Left lobe of liver (tissue), 2 donors: ENCODE measurements around the gene NRN1. TPM values are rescaled to one million over a fixed set of nuclear protein-coding genes. Genes with fewer than 3 reads are reported as not detected.
A peak's percentile ranks its signal among the peaks of the same experiment; 100 is the strongest.
"Not testable (repeated sequence)": the region's sequence is repeated elsewhere in the genome, so short reads cannot be mapped to it uniquely, and the experiment has no call there.

Experiments used
- ATAC-seq: fragments of 200-7000 bp; cut with Tn5 transposase; one replicate; pipeline ENCODE4 v1.9.1; 2020; ENCODE audit warnings: mild to moderate bottlenecking, moderate library complexity
- DNase-seq: peaks from one replicate; pipeline ENCODE4 v3.0.0-alpha.2; 2020; ENCODE audit warnings: low spot score
- total RNA-seq: library from RNA; stranded (reverse); gene quantifications from one replicate; pipeline ENCODE4 v1.2.1, GENCODE V29; 2021
- donor health status: DM: no; HTN: no; CAD: no; lungs with moderate emphysema.
- donor health status: DM: no; HTN: yes; CAD: no.

The NRN1 gene, protein sequence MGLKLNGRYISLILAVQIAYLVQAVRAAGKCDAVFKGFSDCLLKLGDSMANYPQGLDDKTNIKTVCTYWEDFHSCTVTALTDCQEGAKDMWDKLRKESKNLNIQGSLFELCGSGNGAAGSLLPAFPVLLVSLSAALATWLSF
- 1.8 TPM for total RNA-seq

DNA sequence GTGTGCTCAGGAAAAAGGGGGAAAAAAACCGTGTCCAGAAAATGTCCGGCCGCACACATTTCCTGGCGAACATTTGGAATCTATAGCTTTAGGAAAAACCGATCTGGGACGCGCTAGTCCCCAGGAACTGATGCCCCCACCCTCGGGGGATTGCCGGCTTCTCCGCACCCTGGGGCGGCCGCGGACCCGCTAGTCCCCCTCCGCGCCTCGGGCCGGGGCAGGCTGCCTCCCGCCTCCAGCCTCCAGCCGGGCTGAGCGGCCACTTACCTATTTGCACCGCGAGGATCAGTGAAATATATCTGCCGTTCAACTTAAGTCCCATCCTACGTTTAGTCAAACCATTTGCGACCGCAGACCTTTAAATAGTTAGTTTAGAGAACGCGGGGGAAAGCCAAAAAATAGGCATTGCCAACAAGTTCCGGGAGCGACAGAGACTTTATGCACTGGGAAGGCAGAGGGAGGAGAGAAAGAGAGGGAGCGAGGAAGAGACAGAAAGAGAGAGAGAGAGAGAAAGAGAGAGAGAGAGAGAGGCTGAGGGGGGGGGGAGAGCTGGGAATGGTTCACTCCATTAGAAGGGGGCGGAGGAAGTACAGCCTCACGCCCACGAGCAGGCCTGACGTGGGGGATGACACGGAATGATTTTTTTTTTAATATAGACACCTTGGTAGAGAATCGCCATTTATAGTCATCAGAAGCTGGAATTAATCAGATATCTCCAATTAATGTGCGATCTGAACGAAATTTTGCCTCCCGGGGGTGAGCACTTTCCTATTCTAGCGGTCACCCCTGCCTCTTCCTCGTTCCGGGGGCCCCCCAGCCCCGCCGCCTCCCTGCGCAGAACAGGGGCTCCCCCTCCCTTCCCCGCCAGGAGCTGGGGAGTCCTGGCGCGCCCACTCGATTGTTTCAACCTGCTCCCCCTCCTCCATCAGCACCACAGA is at the start of gene NRN1:
TSS of gene NRN1 (minus strand) at position 498 of the 938 bp plus-strand sequence. CDS start at position 322, 176 bp downstream.
- ATAC-seq (no peak), DNase-seq (no peak)

DNA sequence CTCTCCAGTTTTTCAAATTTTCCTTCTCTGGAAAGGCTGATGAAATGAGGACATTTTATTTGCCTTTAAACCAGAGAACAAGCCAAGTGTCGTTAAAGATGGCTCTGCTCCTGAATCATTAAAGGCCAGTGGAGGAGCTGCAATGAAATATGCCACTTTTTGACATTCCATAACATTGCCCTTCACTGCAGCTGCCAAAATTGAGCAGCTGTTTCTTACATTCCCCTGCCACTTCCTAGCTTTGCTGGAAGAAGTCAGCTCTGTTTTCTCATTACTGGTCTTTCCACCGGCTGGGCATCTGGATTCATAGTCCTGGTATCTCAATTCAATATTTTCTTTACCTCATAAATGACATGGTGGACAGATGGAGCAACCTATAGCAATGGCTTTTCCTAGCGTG is 45.5 kb upstream of the NRN1 start:
- DNase-seq (no peak), ATAC-seq (no peak)

DNA sequence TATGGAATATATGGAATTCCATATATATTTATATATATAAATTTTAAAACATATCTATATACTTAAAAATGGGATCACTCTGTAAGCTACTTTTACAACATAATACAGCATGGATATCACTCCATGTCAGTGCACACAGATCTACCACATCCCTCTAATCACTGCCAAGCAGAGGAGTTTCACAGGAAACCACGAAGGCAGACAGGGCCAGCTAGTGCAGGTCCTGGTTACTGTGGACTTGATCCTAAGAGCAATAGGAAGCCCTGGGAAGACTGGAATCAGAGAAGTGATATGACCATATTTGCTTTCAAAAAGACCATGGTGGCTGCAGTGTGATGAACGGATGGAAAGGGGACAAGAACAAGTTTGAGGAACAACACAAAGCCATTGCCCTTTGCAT is 40.0 kb upstream of the NRN1 start:
- ATAC-seq (no peak), DNase-seq (no peak)

DNA sequence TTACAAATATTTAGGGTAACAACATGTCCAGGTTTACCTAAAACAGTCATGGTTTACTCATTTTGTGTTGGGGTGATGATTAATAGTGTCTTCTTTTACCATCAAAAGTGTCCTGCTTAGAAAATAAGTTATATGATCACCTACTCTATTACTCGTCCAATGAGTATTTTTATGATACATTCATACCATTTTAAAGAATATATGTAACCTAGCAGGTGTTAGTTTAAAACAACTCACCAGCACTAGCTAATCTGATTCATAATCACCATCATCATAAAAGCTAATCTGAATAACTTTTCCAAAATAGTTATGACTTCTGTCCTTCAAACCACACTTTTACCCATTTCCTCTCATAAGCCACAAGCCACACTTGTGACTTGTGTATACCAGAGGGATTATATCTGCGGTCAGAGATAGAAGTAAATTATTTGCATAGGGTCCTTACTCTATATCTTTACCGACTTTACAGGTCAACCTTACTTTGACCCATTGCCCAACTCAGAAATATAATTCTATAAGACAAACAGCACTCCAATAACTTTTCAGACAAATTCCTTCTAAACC is 33.3 kb upstream of the NRN1 start:
- DNase-seq (no peak), ATAC-seq (no peak)

DNA sequence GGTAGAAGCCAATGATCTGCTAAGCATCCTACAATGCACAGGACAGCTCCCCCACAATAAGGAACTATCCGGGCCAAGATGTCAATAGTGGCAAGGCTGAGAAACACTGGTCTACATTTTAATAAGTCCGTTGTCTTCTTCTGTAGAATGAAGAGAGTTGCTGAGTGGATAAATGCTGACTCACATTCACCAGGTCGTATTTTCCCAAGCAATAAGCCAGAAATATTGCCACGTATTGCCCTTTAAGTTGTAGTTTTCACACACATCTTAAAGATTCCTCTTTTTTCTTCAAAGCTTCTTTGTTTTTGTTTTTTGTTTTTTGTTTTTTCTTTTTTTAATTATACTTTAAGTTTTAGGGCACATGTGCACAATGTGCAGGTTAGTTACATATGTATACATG is 30.5 kb upstream of the NRN1 start:
- ATAC-seq (no peak), DNase-seq (no peak)

DNA sequence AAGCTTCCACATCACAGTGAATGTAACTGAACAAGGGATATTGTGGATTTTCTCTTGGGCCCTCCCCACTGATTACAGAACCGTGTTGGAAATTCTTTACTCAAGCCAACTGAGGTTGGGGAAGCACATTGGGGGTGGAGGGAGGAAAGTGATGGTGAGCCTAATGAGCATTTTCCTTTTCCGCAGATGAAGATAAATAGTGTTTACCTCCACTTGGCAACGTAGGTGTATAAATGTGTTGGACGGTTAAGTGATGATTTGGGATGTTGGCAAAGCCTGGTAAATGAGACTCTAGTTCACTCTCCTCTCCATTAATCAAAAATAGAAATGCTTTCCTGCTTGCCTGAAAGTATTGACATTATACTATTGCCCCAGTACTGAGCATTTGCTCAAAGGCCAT is 27.1 kb upstream of the NRN1 start:
- ATAC-seq (no peak), DNase-seq (no peak)

DNA sequence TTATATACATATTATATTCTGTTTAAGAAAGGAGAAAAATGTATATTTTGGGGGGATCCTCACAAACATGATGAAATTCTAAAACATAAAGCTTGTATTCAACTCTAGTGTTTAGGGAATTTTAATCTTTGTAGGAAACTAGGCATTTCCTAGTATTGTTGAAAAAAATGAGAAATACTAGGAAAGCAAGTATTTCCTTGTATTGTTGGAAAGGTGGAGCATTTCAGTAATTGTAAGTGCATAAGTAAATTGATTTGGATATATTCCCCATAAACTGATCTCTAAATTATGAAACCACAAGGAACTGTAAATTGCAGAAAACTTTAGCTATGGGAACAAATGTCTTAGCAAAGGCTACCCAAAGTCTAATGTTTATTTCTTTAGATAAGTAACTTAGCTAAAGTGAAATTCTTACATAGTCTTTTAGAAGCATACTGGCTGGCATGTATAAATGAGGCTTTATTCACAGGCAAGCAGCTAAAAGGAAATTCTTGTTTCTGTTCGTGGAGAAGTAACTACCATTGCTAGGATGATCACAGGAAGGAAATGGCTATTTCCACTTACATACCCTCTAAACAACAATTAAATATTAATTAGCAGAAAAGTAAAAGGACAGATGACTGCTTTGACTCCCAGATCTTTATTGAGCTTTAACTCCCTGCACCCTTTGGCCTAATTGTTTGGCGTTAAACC is 19.9 kb upstream of the NRN1 start:
- ATAC-seq (no peak), DNase-seq (no peak)

DNA sequence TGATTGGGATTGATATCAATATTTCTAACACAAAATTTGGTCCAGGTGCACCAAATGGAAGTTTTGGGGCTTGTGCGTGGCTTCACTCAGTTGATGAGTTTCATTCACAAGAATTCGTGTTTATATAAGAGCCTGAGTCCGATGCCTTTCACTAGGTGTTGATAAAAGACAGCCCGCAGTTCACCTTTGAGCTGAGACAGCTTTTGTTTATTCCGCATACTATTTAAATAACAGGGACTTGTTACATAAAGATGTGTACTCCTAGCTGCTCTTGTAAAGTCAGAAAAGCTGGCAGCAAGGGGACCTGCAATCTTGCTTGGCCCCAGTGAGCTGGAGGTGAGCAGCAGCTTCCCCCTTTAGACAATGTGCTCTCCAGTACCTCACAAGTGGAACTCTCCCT is 19.0 kb upstream of the NRN1 start:
- DNase-seq (no peak), ATAC-seq (no peak)

DNA sequence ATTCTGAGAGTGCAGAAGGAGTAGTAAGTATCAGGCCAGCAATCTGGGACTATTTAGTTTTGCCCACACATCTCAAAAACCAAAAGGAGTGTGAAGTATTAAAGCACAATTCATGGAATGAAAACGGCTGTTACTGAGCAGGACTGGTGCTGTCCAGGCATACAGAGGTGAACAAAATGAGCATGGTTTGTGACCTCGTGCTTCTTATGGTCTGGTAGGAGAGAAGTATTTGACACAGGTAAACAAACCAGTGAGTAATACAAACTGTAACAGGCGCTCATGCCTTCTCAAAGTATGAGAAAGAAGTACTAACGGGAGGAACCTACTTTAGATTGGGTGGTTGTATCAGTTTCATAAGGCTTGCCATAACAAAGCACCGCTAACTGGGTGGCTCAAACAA is 17.5 kb upstream of the NRN1 start:
- ATAC-seq (no peak), DNase-seq (no peak)

DNA sequence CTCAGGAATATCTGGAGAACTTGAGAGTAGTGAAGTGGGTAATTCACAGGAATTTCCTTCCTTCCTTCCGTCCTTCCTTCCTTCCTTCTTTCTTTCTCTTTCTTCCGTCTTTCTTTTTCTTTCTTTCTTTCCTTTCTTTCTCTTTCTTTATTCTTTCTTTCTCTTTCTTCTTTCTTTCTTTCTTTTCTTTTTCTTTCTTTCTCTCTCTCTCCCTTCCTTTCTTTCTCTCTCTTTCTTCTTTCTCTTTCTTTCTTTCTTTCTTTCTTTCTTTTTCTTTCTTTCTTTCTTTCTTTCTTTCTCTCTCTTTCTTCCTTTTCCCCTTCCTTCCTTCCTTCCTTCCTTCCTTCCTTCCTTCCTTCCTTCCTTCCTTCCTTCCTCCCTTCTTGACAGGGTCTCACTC is 16.1 kb upstream of the NRN1 start:
- ATAC-seq, DNase-seq: not testable (repeated sequence)

DNA sequence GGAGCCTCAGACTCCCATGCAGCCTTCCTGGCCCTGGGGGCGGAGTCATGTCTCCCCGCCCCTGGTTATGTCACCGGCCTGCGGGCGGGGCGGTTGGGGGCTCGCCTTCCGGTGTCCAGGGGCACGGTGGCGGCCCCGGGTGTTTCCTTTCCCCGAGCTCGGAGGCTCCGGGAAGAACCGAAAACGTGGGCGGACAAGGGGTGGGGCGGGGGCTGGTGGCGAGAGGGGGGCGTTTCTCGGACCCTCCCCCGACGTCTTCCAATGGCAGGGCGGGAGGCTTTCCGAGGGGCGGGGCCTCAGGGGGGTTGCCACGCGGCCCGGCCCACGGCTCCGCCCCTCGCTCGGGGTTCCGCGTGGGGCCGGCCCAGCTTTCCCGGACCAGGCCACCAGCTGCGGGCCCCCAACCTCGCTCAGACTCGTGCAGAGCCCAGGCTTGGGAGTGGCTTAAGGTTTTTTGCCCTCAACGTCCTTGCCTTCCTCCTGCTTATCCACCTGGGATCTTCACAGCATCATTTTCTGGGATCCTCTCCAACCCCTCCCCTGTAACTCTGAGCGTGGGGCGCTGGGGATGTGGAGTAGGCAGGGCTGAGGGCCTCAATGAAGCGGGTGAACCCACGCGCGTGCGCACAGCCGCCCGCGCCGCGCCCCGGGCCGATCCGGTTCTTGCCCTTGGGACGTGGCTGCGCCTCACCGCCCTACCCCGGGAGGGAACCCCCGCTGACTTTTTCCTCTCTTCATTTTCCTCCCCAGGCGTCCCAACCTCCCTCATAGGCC is 2.1 kb upstream of the NRN1 start:
- ATAC-seq (peak; percentile 78), DNase-seq (no peak)

DNA sequence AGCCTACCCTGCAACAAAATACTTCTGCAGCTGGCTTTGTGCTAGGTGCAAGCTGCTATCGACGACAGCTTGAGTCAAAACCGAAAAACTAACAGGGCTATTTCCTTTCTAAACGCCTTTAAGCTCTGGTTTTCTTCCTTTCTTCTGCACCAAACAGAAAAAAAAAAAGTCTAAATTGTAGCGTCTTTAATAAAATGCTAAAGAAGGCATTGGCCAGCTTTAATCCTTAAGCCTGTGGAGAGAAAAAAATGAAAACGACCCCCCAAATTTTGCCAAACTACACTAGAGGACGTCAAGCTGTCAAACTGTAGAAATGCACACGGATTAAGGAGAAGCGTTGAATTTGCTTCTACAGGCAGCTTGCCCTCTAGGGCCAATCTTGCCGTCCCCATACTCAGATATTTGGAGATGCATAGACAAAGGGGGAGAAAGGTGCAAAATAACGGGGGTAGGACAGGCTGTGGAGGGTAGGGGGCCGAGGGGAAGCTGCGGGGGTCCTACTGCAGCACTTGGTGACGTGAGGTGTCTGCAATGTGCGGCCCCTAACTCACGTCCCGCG is 1.4 kb upstream of the NRN1 start:
- DNase-seq (no peak), ATAC-seq (no peak)

DNA sequence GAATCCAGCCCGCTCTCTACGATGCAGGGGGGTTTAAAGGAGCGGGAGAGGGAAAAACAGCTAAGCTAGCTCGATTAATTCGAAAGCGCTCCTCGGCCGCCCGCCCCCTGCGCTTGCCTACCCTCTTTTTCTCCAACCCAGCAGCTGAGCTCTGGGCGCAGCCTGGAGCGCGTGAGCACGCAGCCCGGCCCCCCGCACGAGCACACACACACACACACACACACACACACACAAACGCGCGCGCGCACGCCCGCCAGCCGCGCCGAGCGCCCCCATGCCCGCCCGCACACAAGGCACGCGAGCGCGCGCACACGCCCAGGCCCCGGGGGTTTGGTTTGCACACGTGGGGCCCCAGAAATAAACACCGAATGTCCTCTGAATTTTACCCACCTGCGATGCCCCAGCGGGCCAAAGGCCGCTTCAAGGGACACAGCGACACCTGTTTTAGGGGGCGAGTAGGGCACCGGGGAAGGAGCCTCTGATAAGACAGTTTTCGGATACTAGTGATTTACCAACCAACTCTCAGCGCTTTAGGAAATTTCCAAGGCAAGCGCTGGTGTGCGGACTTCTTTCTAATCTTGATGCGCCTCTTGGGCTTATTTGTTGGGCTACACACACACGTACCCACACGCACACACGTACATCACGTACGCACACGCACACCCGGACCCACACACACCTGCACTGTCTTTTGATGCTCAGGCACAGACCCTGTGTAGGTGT is 802 bp upstream of the NRN1 start:
- DNase-seq (no peak), ATAC-seq (peak; percentile 26)

DNA sequence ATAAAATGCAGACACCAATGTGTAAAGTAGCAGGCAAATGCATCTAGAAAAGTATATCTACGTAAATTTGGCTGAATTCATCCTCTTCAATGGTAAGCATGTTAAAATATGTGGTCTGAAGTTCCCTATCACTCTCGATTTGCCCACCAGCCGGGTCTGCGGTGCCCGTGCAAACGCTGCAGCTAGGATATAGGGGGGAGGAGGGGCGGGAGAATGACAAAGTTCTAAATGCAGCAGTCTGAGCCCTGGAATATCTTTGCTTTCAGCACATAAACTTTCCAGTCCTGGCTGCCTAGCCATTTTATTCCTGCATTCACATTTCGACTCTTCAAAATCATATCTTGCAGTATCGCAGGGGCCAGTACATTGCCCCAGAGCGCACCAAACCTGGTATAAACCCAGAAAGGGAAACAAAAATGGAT is 708 bp downstream of the NRN1 start:
- no peak for DNase-seq
- no peak for ATAC-seq

DNA sequence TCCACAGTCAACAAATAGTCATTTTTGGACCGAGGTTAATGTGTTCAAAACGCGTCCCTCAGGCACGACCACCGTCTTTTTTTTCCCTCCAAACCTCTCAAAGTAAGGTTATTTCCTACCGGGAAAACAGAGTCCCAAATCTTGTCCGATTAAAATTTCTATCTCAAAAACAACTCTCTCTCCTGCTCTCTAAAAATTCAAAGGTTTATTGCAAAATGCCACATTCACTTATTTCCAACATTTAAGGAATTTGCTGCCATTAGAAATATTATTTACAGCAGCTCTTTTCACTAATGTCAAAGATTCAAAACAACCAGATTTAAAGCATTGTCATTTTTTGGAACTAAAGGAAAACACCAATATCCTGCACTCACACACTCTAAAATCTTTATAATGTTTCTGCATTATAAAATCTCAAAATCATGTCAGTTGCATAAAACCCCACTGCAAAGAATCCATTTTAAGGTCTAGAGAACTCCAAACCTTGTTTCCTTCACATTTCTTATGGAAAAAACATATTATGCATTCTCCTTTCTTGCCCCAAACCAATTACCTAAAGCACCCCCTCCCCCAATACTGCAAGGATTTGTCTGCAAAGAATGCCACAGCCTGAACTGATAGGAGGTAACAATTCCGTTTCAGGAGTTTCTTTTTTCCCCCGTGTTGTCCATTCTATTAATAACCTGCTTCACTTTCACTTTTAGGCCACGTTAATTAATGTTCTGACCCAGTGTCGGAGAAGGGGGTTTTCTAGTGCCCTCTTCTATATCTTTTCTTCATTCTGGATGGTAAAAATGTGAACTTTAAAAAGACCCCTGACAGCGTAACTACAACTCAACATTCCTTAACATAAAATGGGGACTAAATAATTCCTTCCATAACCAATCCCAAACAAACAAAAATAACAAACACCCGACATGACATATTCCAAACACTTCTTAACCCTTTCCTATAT is 1.4 kb downstream of the NRN1 start:
- ATAC-seq (no peak), DNase-seq (no peak)

DNA sequence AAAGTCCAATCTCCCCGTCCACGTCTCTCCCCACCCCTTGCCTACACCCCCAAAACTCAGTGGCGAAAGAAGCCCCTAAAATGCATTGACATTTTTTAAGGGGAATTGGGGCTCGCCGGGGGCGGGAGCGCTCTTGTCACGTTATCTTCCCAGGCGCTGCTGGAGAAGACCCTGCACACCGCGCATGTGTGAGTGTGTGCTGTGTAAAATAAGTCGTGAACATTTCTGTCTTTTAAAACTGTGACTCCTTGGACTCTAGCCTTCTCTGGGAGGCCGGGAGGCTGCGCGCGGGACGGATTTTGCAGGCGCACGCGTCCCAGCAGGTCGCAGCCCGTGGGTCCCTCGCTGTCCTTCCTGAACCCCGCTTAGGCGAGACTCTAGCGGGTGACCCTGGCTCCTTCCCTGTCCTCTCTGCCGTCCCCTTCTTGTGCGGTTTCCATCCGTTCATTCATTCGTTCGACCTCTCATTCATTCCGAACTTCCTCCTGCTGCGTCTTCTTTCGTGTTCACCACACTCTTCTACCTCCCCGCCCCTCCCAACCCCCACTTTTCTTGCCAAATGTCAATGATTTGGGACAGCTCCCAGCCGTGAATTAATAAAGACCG is 2.2 kb downstream of the NRN1 start:
- DNase-seq (no peak), ATAC-seq (no peak)

DNA sequence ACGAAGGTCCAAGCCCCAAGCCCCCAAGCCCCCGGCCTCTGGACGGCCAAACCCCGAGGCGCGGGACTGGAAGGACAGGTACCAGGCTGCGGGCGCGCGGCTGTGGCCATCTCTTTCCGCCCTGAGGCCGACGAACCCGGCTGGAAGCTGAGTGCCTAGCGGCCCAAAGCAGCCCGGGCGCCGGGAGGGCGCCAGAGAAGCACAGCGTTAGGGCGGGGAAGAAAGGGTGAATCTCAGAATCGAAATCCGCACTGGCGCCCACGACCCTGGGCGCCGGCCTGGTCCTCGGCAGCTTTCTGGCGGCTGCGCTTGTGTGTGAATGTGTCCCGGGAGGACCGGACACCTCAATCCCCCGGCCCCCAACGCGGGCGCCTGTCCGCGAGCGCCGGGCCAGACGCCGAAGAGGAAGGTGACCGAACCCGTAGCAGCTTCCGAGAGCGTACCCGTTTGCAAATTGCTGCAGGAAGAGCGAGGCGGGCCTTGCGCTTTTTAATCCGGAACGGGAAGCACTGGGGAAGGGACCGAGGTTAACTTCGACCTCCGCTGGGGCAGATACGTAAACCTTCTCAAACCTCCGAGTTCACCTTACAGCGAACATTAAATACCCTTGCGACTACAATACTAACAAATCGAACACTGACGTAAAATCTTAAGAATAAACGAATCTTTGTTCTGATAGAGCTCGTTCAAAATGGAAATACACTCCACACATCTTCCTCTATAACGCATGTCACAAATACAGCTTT is 2.9 kb downstream of the NRN1 start:
- DNase-seq (no peak), ATAC-seq (peak; percentile 25)
